HUES48 (cell line): Measurements from ENCODE around the gene TCF3.

Experiments
- H3K27ac ChIP-seq: one replicate; pipeline ENCODE4 v1.7.0; 2013; ENCODE audit warnings: low read depth, low read length, inconsistent platforms
- H3K27me3 ChIP-seq: 2 replicates; pipeline ENCODE4 v1.6.1; 2013; ENCODE audit warnings: mild to moderate bottlenecking, low read length; ENCODE audit not compliant: control insufficient read depth, insufficient read depth
- H3K36me3 ChIP-seq: 2 replicates; pipeline ENCODE4 v1.6.1; 2013; ENCODE audit warnings: low read length; ENCODE audit not compliant: control insufficient read depth, insufficient read depth
- H3K4me1 ChIP-seq: 2 replicates; pipeline ENCODE4 v1.6.1; 2013; ENCODE audit warnings: mild to moderate bottlenecking, low read length; ENCODE audit not compliant: control insufficient read depth, insufficient read depth
- H3K4me3 ChIP-seq: 2 replicates; pipeline ENCODE4 v1.5.1; 2013; ENCODE audit warnings: mild to moderate bottlenecking, low read depth, low read length
- H3K9ac ChIP-seq: 2 replicates; pipeline ENCODE4 v1.6.1; 2013; ENCODE audit warnings: mild to moderate bottlenecking, low read depth, low read length, moderate library complexity
- H3K9me3 ChIP-seq: 2 replicates; pipeline ENCODE4 v1.6.1; 2013; ENCODE audit warnings: low read length; ENCODE audit not compliant: control insufficient read depth, insufficient read depth

TCF3 gene

DNA sequence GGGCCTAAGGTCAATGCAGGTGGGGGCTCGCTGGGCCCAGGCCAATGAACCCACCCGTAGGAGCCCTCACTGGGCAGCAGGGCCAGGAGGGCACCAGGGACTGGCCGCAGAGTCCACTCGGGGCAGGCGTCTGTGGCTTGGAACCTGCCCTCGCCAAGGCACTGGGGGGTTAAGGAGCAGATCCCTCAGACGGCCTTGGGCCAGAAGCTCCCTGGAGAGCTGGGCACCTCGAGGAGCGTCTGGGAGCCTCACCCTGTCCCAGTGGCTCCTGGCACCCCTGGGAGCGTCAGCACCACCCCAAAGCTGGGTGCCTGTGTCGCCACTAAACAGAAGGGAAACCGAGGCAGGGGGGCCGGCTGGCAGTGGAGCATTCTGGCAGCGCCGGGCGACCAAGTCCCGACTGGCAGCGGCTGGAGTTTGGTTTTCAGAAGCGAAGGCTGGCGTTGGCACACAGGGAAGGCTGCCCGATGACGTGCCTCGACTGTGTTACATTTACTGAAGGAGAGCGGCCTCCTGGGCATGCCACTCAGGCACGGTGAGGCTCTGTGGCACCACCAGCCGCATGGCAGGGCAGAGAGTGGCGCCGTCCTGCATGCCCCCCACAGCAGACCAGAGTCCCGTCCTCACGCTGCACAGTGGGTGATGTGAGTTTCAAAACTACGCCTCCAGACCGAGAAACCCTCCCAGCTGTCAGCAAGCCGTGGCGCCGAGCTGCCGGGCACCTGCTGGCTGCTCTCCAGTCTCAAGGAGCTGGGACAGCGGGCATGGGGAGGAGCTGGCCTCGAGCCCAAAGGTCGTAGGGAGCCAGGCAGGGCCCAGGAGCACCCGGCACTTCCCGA is 75.1 kb downstream of the TCF3 start:
- H3K4me3 ChIP-seq = no peak overlapping the region
- no peaks in the 10 kb centered on the region for H3K9me3 ChIP-seq
- H3K27ac ChIP-seq = no peak overlapping the region
- H3K27me3 ChIP-seq = no peaks in the 10 kb centered on the region
- no peak overlapping the region for H3K9ac ChIP-seq
- H3K36me3 ChIP-seq = peaks cover 59% of the 10 kb centered on the region
- H3K4me1 ChIP-seq = no peaks in the 10 kb centered on the region

DNA sequence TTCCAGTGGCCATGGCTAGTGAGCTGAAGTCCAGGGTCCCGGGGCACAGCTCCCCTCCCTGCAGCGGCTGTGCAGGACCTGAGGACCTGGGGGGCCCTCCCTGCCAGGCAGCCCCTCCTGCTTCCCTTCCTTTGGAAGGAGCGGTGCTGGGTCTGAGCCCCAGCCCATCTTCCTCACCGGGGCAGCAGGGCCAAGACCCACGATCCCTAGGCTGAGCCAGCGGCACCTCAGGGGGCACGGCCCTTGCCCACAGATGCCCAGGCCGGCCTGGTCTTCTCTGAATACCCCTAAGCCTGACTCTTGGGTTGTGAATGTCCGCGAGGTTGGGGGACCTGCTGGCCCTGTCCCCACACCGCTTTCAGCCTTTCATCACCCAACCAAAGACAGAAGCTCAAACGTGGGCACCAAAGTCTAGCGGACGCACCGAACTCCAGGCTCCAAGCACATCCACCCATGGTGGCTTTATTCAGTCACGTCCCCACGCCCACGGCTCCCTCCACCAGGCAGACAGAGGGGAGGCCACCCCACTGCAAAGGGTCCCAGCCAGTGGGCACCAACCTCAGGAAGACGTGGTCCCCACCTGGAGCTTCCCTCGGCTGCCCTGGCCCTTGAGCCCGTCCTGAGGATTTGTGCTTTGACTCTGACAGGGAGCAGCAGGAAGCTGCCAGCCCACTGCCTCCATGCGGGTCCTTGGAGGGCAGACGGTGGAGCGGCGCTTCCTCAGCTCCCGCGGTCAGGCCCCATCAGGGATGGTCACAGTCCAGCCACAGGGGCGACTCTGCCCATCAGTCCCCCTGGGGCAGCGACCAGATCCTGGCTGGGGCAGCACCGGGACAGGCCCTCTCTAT is 75.9 kb downstream of the TCF3 start:
- peaks cover 51% of the 10 kb centered on the region for H3K36me3 ChIP-seq
- H3K9ac ChIP-seq = no peak overlapping the region
- no peaks in the 10 kb centered on the region for H3K4me1 ChIP-seq
- H3K27me3 ChIP-seq = no peaks in the 10 kb centered on the region
- no peak overlapping the region for H3K4me3 ChIP-seq
- H3K27ac ChIP-seq = no peak overlapping the region
- H3K9me3 ChIP-seq = no peaks in the 10 kb centered on the region

DNA sequence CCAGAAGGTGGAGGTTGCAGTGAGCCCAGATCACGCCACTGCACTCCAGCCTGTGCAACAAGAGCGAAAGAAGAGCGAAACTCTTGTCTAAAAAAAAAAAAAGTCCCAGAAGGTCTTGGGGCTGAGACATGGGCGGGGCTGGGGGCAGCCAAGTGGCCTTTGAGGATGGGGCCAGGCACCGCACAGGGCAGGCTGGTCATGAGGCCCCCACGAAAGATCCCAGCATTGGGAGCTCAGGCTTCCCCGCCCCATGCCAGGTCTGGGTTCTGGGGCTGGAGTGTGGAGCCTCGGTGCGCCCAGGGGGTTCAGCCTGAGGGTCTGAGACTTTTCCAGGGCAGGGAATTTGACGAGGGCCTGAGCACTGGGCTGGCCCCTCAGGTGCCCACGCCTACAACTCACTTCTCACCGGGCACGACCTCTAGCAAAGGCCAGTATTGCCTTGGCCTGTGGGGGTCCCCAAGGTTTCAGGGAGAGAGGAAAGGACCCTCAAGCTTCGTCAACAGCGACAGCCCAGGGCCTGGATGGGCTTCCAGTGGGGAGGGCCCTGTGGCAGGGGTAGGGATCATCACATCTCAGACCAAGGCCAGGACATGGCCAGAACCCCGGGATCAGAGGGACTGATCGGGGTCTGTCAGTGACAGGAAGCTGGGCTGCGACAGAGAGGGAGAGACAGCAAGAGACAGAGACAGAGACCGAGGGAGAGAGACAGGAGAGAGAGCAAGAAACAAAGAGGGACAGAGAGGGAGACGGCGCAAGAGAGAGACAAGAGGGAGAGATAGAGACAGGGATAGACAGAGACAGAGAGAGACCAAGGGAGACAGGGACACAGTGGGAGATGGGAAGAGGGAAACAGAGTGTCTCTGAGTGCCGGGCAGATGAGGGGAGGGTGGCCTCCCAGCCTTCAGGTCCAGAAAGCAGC is 76.8 kb downstream of the TCF3 start:
- Histone ChIP-seq H3K4me3 (no peak overlapping the region), H3K36me3 (peaks cover 42% of the 10 kb centered on the region), H3K9ac (no peak overlapping the region), H3K9me3 (no peaks in the 10 kb centered on the region), H3K27me3 (peaks cover 1% of the 10 kb centered on the region; the same call in 1 of the 2 replicates), H3K27ac (no peak overlapping the region), H3K4me1 (no peaks in the 10 kb centered on the region)

DNA sequence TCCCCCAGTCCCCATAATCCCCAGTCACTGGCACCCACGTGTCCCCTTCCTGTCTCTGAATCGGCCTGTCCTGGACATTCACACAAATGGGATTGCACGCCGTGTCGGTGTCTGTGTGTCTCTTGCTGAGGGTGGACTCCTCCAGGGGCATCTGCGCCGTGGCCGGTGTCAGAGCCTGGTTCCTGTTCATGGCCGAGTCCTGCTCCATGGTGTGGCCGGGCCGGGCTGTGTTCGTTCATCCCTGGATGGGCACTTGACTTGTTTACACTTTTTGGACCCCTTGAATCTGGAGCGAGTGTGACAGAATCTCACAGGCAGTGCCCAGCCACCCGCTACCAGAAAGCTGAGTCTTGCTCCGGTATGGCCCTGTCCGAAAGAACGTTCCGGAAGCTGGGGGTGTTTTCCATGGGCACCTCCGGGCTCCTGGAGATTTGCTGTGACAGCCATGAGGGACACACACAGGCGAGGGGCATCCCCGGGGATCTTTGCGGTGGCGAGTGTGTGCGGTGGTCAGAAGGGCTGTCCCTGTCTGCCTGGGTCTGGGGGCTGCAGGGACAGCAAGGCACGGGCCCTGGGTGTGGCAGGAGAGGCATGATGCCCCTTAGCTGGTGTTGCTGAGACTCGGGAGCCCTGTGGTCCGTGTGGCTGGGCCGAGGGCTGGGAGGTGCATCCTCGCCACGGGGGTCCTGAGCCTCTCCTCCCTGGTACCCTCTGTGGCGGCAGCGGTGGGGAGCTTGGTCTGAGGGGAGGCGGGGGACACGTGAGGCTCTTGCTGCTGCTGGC is 77.9 kb downstream of the TCF3 start:
- Histone ChIP-seq H3K9me3 (no peaks in the 10 kb centered on the region), H3K36me3 (peaks cover 31% of the 10 kb centered on the region), H3K27me3 (peaks cover 10% of the 10 kb centered on the region), H3K4me3 (no peak overlapping the region), H3K9ac (no peak overlapping the region), H3K4me1 (no peaks in the 10 kb centered on the region), H3K27ac (no peak overlapping the region)

DNA sequence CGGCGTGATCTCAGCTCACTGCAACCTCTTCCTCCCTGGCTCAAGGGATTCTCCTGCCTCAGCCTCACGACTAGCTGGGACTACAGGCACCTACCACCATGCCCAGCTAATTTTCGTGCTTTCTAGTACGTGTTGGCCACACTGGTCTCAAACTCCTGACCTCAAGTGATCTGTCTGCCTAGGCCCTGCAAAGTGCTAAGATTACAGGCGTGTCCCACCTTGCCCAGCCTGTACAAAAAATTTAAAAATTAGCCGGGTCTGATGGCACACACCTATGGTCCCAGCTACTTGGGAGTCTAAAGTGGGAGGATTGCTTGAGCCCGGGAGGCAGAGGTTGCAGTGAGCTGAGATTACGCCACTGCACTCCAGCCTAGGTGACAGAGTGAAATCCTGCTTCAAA is 79.6 kb downstream of the TCF3 start:
- H3K27ac ChIP-seq = no peak overlapping the region
- no peaks in the 10 kb centered on the region for H3K4me1 ChIP-seq
- peaks cover 16% of the 10 kb centered on the region for H3K36me3 ChIP-seq
- no peaks in the 10 kb centered on the region for H3K9me3 ChIP-seq
- H3K4me3 ChIP-seq = no peak overlapping the region
- H3K9ac ChIP-seq = no peak overlapping the region
- peaks cover 22% of the 10 kb centered on the region for H3K27me3 ChIP-seq

DNA sequence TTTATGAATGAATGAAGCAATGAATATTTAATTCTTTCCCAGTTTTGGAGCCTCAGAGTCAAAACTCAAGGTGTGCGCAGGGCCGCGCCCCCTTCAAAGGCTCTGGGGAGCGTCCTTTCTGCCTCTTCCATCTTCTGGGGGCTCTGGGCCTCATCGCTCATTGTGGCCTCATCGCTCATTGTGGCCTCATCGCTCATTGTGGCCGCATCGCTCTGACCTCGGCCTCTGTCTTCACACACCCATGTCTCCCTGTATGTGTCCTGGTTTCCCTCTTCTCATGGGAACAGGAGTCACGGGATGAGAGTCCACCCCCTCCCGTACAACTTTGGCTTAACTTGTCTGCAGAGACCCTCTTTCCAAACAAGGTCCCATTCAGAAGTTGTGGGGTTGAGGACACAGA is 81.1 kb downstream of the TCF3 start:
- Histone ChIP-seq H3K9ac (no peak overlapping the region), H3K36me3 (peaks cover 2% of the 10 kb centered on the region), H3K4me3 (no peak overlapping the region), H3K27ac (no peak overlapping the region), H3K4me1 (no peaks in the 10 kb centered on the region), H3K27me3 (peaks cover 22% of the 10 kb centered on the region), H3K9me3 (no peaks in the 10 kb centered on the region)

DNA sequence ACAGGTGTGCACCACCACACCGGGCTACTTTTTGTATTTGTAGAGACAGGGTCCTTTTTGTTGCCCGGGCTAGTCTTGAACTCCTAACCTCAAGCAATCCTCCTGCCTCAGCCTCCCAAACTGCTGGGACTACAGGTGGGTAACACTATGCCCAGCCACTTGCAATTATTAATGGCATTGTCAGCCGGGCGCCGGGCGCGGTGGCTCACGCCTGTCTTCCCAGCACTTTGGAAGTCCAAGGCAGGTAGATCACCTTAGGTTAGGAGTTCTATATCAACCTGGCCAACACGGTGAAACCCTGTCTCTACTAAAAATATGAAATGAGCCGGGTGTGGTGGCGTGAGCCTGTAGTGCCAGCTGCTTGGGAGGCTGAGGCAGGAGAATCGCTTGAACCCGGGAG is 81.6 kb downstream of the TCF3 start:
- Histone ChIP-seq H3K4me1 (no peaks in the 10 kb centered on the region; the same call in 1 of the 2 replicates), H3K4me3 (no peak overlapping the region), H3K9ac (no peak overlapping the region), H3K27me3 (peaks cover 22% of the 10 kb centered on the region), H3K27ac (no peak overlapping the region), H3K9me3 (no peaks in the 10 kb centered on the region), H3K36me3 (no peaks in the 10 kb centered on the region)

DNA sequence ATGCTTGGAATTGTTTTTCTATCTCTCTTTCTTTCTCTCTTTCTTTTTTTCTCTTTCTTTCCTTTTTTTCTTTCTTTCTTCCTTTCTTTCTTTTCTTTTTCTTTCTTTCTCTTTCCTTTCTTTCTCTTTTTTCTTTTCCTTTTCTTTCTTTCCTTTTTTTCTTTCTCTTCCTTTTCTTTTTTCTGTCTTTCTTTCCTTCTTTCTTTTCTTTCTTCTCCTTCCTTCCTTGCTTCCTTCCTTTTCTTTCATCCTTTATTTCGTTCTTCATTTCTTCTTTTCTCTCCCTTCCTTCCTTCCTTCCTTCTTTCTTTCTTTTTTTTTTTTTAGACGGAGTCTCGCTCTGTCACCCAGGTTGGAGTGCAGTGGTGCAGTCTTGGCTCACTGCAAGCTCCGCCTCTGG is 82.4 kb downstream of the TCF3 start:
- Histone ChIP-seq H3K9ac (no peak overlapping the region), H3K4me1 (no peaks in the 10 kb centered on the region; the same call in 1 of the 2 replicates), H3K9me3 (no peaks in the 10 kb centered on the region), H3K4me3 (no peak overlapping the region), H3K36me3 (0 out of 2 replicates have a peak, but pooled peaks cover under 1% of the 10 kb centered on the region), H3K27me3 (peaks cover 22% of the 10 kb centered on the region), H3K27ac (no peak overlapping the region)

DNA sequence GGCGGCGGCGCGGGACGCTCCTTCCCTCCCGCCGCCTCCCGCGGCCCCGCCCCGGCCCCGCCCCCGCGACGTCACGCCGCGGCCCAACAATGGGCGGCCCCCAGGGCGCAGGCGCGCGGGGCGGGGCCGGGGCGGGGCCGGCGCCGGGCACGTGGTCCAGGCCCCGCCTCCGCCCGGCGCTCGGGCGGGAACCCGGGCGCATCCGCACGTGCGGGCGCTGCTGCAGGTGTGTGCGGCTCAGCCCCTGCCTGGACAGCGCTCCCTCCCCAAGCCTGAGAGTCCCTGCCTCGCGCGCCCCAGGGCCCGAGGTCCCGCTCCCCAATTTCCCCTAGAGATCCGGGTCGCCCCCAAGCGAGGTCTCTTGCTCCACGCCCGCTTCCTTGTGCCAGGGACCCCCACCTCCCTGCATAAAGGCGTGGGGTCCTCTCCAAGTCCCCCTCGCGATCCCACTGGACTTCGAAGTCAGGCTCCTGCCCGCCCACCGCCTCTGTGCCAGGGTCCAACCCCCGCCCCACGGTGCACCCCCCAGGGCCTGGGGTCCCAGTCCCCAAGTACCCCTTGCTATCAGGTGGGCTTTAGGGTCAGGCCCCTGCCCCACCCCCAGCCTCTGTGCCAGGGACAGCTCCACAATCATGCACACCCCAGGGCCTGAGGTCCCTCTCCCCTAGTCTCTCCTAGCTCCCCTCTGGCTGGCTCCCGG is 83.9 kb downstream of the TCF3 start, which contains the start of gene MEX3D:
TSS of gene MEX3D (minus strand) at position 6 of the 700 bp plus-strand sequence. CDS start 267 bp downstream, outside the sequence.
- Histone ChIP-seq H3K27ac (peak within 1 kb of the TSS; percentile 97), H3K9me3 (no peaks in the 10 kb centered on the region), H3K4me3 (peak within 1 kb of the TSS; percentile 91), H3K36me3 (peaks cover 6% of the 10 kb centered on the region), H3K9ac (peak within 1 kb of the TSS; percentile 98), H3K27me3 (peaks cover 22% of the 10 kb centered on the region), H3K4me1 (no peaks in the 10 kb centered on the region; the same call in 1 of the 2 replicates)
